ENCODE data around the gene RAD54L. TPM values are rescaled to one million over a fixed set of nuclear protein-coding genes. Genes with fewer than 3 reads are reported as not detected.
A peak's percentile ranks its signal among the peaks of the same experiment; 100 is the strongest.

Gene RAD54L
- total RNA-seq, 2 experiments from 2014 or later, result 0.33 to 1.0 TPM

- ChIA-PET CTCF (interaction anchor here (1.1 to 2.3 kb wide), 2 partner anchors 24 to 148 kb away, joined by 3 to 12 read pairs; no protein-coding TSS in a partner anchor), POLR2A (interaction anchor here (0.6 to 1.9 kb wide), 2 partner anchors 33 to 290 kb away, joined by 3 to 10 read pairs; no protein-coding TSS in a partner anchor)
- no peaks in the 10 kb centered on the region for H3K27me3 ChIP-seq (ENCODE audit: control insufficient read depth in 1 of 2, insufficient read depth in 2 of 2, low read length in 2 of 2)
- H3K4me3 ChIP-seq (ENCODE audit: low read length), result no peak overlapping the region
- H3K27ac ChIP-seq (ENCODE audit: low read depth in 1 of 2, low read length in 2 of 2), result no peak overlapping the region
- intact Hi-C loops (cut with DNase I, micrococcal nuclease), result loop anchor here in 1 of 2 experiments (2.0 to 10.0 kb wide), 4 partner anchors 66 to 1844 kb away; partner anchors contain the start of genes ERI3, LRRC41, PIK3R3 and UQCRH
- ATAC-seq (ENCODE audit: poor library complexity) (no peak), DNase-seq (no peak)
- H3K36me3 Mint-ChIP-seq (ENCODE audit: low read depth), result peaks cover 22% of the 10 kb centered on the region
- H3K4me1 Mint-ChIP-seq (ENCODE audit: low read depth), result peaks cover 44% of the 10 kb centered on the region
- H3K36me3 ChIP-seq (ENCODE audit: insufficient read depth, low read length), result peaks cover 14% of the 10 kb centered on the region
- peak overlapping the region; percentile 71 for H3K27ac Mint-ChIP-seq
- H3K9me3 Mint-ChIP-seq, result no peaks in the 10 kb centered on the region
- no peaks in the 10 kb centered on the region for H3K9me3 ChIP-seq (ENCODE audit: control insufficient read depth in 1 of 2, insufficient read depth in 1 of 2, low read length in 2 of 2)
- peak overlapping the region; percentile 87 for H3K4me3 Mint-ChIP-seq
- no peaks in the 10 kb centered on the region for H3K27me3 Mint-ChIP-seq
- H3K4me1 ChIP-seq (ENCODE audit: insufficient read depth, low read length), result peaks cover 41% of the 10 kb centered on the region
- TF ChIP-seq CTCF (IDR thresholded peaks at IDR 0.05), result no peak
Observed at GRCh38 chr1:46199233-46199749, 48.3 kb upstream of the RAD54L start.

GRCh38 chr1:46203738-46204405, 43.7 kb upstream of the RAD54L start:
- peak overlapping the region; percentile 63 for H3K4me3 Mint-ChIP-seq
- TF ChIP-seq CTCF (IDR thresholded peaks at IDR 0.05), result no peak
- ChIA-PET CTCF (no interaction called here), POLR2A (no interaction called here)
- Histone ChIP-seq H3K36me3 (ENCODE audit: insufficient read depth, low read length) (no peaks in the 10 kb centered on the region), H3K27me3 (ENCODE audit: control insufficient read depth in 1 of 2, insufficient read depth in 2 of 2, low read length in 2 of 2) (no peaks in the 10 kb centered on the region), H3K4me1 (ENCODE audit: insufficient read depth, low read length) (peaks cover 18% of the 10 kb centered on the region), H3K9me3 (ENCODE audit: control insufficient read depth in 1 of 2, insufficient read depth in 1 of 2, low read length in 2 of 2) (no peaks in the 10 kb centered on the region), H3K27ac (ENCODE audit: low read depth in 1 of 2, low read length in 2 of 2) (no peak overlapping the region), H3K4me3 (ENCODE audit: low read length) (peak overlapping the region; percentile 49)
- intact Hi-C loops (cut with DNase I, micrococcal nuclease), result no loop called here
- H3K27me3 Mint-ChIP-seq, result no peaks in the 10 kb centered on the region
- DNase-seq (no peak), ATAC-seq (ENCODE audit: poor library complexity) (no peak)
- H3K9me3 Mint-ChIP-seq, result no peaks in the 10 kb centered on the region
- no peaks in the 10 kb centered on the region for H3K36me3 Mint-ChIP-seq (ENCODE audit: low read depth)
- no peak overlapping the region for H3K27ac Mint-ChIP-seq
- H3K4me1 Mint-ChIP-seq (ENCODE audit: low read depth), result peaks cover 26% of the 10 kb centered on the region

GRCh38 chr1:46204406-46204742, 43.2 kb upstream of the RAD54L start:
- ATAC-seq (ENCODE audit: poor library complexity), result no peak
- Histone ChIP-seq H3K4me3 (ENCODE audit: low read length) (no peak overlapping the region), H3K36me3 (ENCODE audit: insufficient read depth, low read length) (no peaks in the 10 kb centered on the region), H3K27ac (ENCODE audit: low read depth in 1 of 2, low read length in 2 of 2) (no peak overlapping the region), H3K4me1 (ENCODE audit: insufficient read depth, low read length) (peaks cover 13% of the 10 kb centered on the region), H3K9me3 (ENCODE audit: control insufficient read depth in 1 of 2, insufficient read depth in 1 of 2, low read length in 2 of 2) (no peaks in the 10 kb centered on the region), H3K27me3 (ENCODE audit: control insufficient read depth in 1 of 2, insufficient read depth in 2 of 2, low read length in 2 of 2) (no peaks in the 10 kb centered on the region)
- H3K9me3 Mint-ChIP-seq, result no peaks in the 10 kb centered on the region
- no peaks in the 10 kb centered on the region for H3K36me3 Mint-ChIP-seq (ENCODE audit: low read depth)
- POLR2A ChIA-PET, result no interaction called here
- H3K27ac Mint-ChIP-seq, result no peak overlapping the region
- H3K4me3 Mint-ChIP-seq, result peak overlapping the region; percentile 63
- no peak for DNase-seq
- TF ChIP-seq CTCF (IDR thresholded peaks at IDR 0.05), result no peak
- no peaks in the 10 kb centered on the region for H3K27me3 Mint-ChIP-seq
- CTCF ChIA-PET, result no interaction called here
- intact Hi-C loops (cut with DNase I, micrococcal nuclease), result no loop called here
- H3K4me1 Mint-ChIP-seq (ENCODE audit: low read depth), result peaks cover 21% of the 10 kb centered on the region

All from CD4-positive, alpha-beta T cell (primary cell).